ENCODE data around the gene PTBP3. TPM values are rescaled to one million over a fixed set of nuclear protein-coding genes. Genes with fewer than 3 reads are reported as not detected.
A peak's percentile ranks its signal among the peaks of the same experiment; 100 is the strongest.

Gene PTBP3
- total RNA-seq, 1 experiment from 2014 or later, result 23.2 TPM

DNA sequence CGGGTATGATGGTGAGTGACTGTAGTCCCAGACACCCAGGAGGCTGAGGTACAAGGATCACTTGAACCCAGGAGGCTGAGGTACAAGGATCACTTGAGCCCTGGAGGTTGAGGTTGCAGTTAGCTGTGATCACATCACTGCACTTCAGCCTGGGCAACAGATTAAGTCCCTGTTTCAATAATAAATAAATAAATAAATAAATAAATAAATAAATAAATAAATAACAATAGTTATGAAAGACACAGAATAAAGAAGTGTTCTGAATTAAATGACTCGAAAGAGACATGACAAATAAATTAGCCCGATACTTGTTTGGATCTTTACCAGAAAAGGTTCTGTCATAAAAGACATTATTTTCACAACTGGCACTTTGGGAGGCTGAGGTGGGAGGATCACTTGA lies 86.3 kb downstream of the PTBP3 start:
- Histone ChIP-seq H3K27me3 (ENCODE audit: low read length) (no peaks in the 10 kb centered on the region), H3K4me1 (ENCODE audit: insufficient read depth, low read length) (peaks cover 50% of the 10 kb centered on the region), H3K9me3 (ENCODE audit: low read length) (no peaks in the 10 kb centered on the region), H3K9me2 (replicated peaks; ENCODE audit: low read length) (no peaks in the 10 kb centered on the region), H4K20me1 (ENCODE audit: low read length) (no peaks in the 10 kb centered on the region), H3K9ac (ENCODE audit: low read length) (no peak overlapping the region), H3F3A (ENCODE audit: low read length, unreplicated experiment) (peaks cover 13% of the 10 kb centered on the region), H3K4me2 (ENCODE audit: low read length) (no peak overlapping the region), H3K27ac (ENCODE audit: low read length) (no peak overlapping the region), H3K4me3 (ENCODE audit: low read length) (no peak overlapping the region), H2AFZ (ENCODE audit: low read length) (no peak overlapping the region), H3K79me2 (ENCODE audit: low read length) (peaks cover 18% of the 10 kb centered on the region), H3K36me3 (ENCODE audit: low read depth, low read length) (peaks cover 6% of the 10 kb centered on the region; the same call in 1 of the 2 replicates)
- ChIA-PET POLR2A (ENCODE audit: unreplicated experiment) (no interaction called here), CTCF (interaction anchor here (0.7 kb wide), 1 partner anchor 104 kb away, joined by 4 read pairs; no protein-coding TSS in a partner anchor)
- TF ChIP-seq EZH2 (IDR thresholded peaks at IDR 0.05; ENCODE audit: low read length, unreplicated experiment) (no peak), EZH2phosphoT487 (IDR thresholded peaks at IDR 0.05; ENCODE audit: borderline replicate concordance, low read length) (no peak)
- TF ChIP-seq, protein P1, sequence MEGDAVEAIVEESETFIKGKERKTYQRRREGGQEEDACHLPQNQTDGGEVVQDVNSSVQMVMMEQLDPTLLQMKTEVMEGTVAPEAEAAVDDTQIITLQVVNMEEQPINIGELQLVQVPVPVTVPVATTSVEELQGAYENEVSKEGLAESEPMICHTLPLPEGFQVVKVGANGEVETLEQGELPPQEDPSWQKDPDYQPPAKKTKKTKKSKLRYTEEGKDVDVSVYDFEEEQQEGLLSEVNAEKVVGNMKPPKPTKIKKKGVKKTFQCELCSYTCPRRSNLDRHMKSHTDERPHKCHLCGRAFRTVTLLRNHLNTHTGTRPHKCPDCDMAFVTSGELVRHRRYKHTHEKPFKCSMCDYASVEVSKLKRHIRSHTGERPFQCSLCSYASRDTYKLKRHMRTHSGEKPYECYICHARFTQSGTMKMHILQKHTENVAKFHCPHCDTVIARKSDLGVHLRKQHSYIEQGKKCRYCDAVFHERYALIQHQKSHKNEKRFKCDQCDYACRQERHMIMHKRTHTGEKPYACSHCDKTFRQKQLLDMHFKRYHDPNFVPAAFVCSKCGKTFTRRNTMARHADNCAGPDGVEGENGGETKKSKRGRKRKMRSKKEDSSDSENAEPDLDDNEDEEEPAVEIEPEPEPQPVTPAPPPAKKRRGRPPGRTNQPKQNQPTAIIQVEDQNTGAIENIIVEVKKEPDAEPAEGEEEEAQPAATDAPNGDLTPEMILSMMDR (conservative IDR thresholded peaks at IDR 0.05; ENCODE audit: low read depth, low read length), result no peak
- DNase-seq (no peak), ATAC-seq (no peak)
- intact Hi-C loops (cut with micrococcal nuclease), result no loop called here
- BruUV-seq (replicated peaks), result no TSS peak

- H3F3A ChIP-seq (ENCODE audit: low read length, unreplicated experiment), result peaks cover 13% of the 10 kb centered on the region
- no peak for TF ChIP-seq EZH2 (IDR thresholded peaks at IDR 0.05; ENCODE audit: low read length, unreplicated experiment)
- TF ChIP-seq EZH2phosphoT487 (IDR thresholded peaks at IDR 0.05; ENCODE audit: borderline replicate concordance, low read length), result no peak
- TF ChIP-seq, protein P1 (conservative IDR thresholded peaks at IDR 0.05; ENCODE audit: low read depth, low read length), result no peak
- ChIA-PET CTCF (interaction anchor here (0.6 kb wide), 1 partner anchor 26 kb away, joined by 4 read pairs; no protein-coding TSS in a partner anchor), POLR2A (ENCODE audit: unreplicated experiment) (no interaction called here)
- no TSS peak for BruUV-seq (replicated peaks)
- H3K9ac ChIP-seq (ENCODE audit: low read length), result no peak overlapping the region
- H4K20me1 ChIP-seq (ENCODE audit: low read length), result no peaks in the 10 kb centered on the region
- no peaks in the 10 kb centered on the region for H3K36me3 ChIP-seq (ENCODE audit: low read depth, low read length)
- H2AFZ ChIP-seq (ENCODE audit: low read length), result no peak overlapping the region
- H3K9me3 ChIP-seq (ENCODE audit: low read length), result no peaks in the 10 kb centered on the region
- 0 out of 2 replicates have a peak overlapping the region, but pooled peaks have one; percentile 8 for H3K4me2 ChIP-seq (ENCODE audit: low read length)
- H3K4me1 ChIP-seq (ENCODE audit: insufficient read depth, low read length), result peaks cover 43% of the 10 kb centered on the region
- no peaks in the 10 kb centered on the region for H3K27me3 ChIP-seq (ENCODE audit: low read length)
- peaks cover 15% of the 10 kb centered on the region for H3K79me2 ChIP-seq (ENCODE audit: low read length)
- H3K27ac ChIP-seq (ENCODE audit: low read length), result no peak overlapping the region
- ATAC-seq (no peak), DNase-seq (peak; percentile 8)
- intact Hi-C loops (cut with micrococcal nuclease), result no loop called here
- H3K4me3 ChIP-seq (ENCODE audit: low read length), result no peak overlapping the region
- H3K9me2 ChIP-seq (replicated peaks; ENCODE audit: low read length), result no peaks in the 10 kb centered on the region
These were observed 88.3 kb downstream of the PTBP3 start for GRCh38 chr9:112245126-112245525.

DNA sequence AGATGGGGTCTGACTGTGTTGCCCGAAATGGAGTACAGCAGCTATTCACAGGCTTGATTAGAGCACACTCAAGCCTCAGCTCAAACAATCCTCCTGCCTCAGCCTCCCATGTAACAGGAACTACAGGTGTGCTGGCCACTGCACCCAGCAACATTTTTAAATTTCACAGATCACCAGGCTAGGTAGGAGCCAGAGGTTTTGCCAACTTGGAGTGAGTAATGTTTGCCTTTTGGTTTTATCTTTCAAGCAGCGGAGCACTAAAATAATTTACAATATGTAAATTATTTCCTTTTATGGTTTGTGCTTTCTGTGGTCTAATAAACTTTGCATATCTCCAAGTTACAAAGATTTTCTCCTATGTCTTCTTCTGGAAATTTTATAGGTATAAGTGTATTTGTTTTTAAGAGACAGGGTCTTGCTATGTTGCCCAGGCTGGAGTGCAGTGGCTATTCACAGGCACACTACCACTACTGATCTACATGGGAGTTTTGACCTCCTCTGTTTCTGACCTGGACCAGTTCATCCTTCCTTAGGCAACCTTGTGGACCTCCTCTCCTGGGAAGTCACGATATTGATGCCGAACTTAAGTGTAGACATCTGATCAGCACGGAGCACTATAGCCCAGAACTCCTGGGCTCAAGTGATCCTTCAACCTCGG lies 91.1 kb downstream of the PTBP3 start:
- DNase-seq (peak; percentile 71), ATAC-seq (peak; percentile 89)
- Histone ChIP-seq H3K4me1 (ENCODE audit: insufficient read depth, low read length) (peaks cover 15% of the 10 kb centered on the region; the same call in 1 of the 2 replicates), H4K20me1 (ENCODE audit: low read length) (no peaks in the 10 kb centered on the region), H3F3A (ENCODE audit: low read length, unreplicated experiment) (no peaks in the 10 kb centered on the region), H3K9me3 (ENCODE audit: low read length) (no peaks in the 10 kb centered on the region), H3K9ac (ENCODE audit: low read length) (no peak overlapping the region), H2AFZ (ENCODE audit: low read length) (no peak overlapping the region), H3K9me2 (replicated peaks; ENCODE audit: low read length) (no peaks in the 10 kb centered on the region), H3K27ac (ENCODE audit: low read length) (no peak overlapping the region), H3K36me3 (ENCODE audit: low read depth, low read length) (no peaks in the 10 kb centered on the region), H3K4me3 (ENCODE audit: low read length) (no peak overlapping the region), H3K79me2 (ENCODE audit: low read length) (peaks cover 6% of the 10 kb centered on the region), H3K4me2 (ENCODE audit: low read length) (no peak overlapping the region), H3K27me3 (ENCODE audit: low read length) (no peaks in the 10 kb centered on the region)
- CTCF ChIA-PET, result no interaction called here
- POLR2A ChIA-PET (ENCODE audit: unreplicated experiment), result no interaction called here
- TF ChIP-seq, protein P1 (conservative IDR thresholded peaks at IDR 0.05; ENCODE audit: low read depth, low read length), result no peak
- TF ChIP-seq EZH2phosphoT487 (IDR thresholded peaks at IDR 0.05; ENCODE audit: borderline replicate concordance, low read length), result no peak
- TF ChIP-seq EZH2 (IDR thresholded peaks at IDR 0.05; ENCODE audit: low read length, unreplicated experiment), result no peak
- no TSS peak for BruUV-seq (replicated peaks)
- intact Hi-C loops (cut with micrococcal nuclease), result no loop called here

Measured in PC-3 (cell line).